ENCODE measurements around the gene DENND1A. TPM values are rescaled to one million over a fixed set of nuclear protein-coding genes. Genes with fewer than 3 reads are reported as not detected.
"Not testable (repeated sequence)": the region's sequence is repeated elsewhere in the genome, so short reads cannot be mapped to it uniquely, and the experiment has no call there.

DENND1A gene
- total RNA-seq, 2 donors from 2014 or later: 19.3 to 22.8 TPM

DNA sequence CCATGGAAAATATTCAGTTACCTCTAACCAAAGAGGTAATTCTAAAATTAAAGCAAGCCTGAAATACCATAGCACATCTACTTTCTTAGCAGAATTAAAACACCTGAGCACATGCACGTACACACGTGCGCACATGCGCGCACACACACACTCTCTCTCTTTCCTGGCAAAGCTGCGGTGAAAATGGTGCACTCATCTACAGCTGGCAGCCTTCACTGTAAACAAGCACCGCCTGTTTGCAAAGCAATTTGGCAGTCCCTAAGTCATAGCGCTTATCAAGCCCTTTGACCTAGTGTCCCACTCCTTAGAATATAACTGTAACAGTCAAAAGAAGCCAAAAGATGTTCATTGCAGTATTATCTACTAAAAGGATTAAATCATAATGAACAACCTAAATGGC lies 278.7 kb downstream of the DENND1A start:
- Mint-ChIP-seq H3K27ac (no peak overlapping the region), H3K4me1 (no peaks in the 10 kb centered on the region)

GRCh38 chr9:123649909-123650308 lies 280.0 kb downstream of the DENND1A start:
- peak; percentile 31 for ATAC-seq (replicated peaks)
- Mint-ChIP-seq H3K27me3 (no peaks in the 10 kb centered on the region), H3K4me3 (no peak overlapping the region), H3K4me1 (no peaks in the 10 kb centered on the region), H3K36me3 (ENCODE audit: low read depth) (peaks cover 27% of the 10 kb centered on the region), H3K27ac (no peak overlapping the region), H3K9me3 (no peaks in the 10 kb centered on the region)

More for the DNA sequence above, 278.7 kb downstream of the DENND1A start:
- no peaks in the 10 kb centered on the region for H3K27me3 Mint-ChIP-seq
- no peak overlapping the region for H3K4me3 Mint-ChIP-seq
- peaks cover 27% of the 10 kb centered on the region for H3K36me3 Mint-ChIP-seq (ENCODE audit: low read depth)
- H3K9me3 Mint-ChIP-seq: no peaks in the 10 kb centered on the region
- ATAC-seq (replicated peaks): no peak

DNA sequence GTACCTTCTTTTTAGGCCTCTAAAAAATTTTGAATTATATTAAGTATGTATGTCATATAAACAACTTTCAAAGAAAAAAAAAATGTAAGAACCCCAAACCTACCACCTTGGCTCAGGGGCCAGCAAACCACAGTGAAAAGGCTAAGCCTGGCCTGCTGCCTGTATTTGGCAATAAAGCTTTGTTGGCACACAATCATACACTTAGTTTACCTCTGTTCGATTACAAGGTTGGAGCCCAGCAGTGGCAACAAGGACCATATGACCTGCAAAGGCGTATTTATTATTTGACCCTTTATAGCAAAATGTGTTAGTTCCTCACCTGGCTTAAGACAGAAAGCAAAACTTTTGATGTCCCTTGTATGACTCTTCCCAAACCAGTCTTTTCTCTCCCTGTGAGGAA lies 282.8 kb downstream of the DENND1A start:
- Mint-ChIP-seq H3K36me3 (ENCODE audit: low read depth) (peaks cover 20% of the 10 kb centered on the region), H3K27me3 (no peaks in the 10 kb centered on the region), H3K4me1 (no peaks in the 10 kb centered on the region), H3K27ac (no peak overlapping the region), H3K4me3 (no peak overlapping the region), H3K9me3 (no peaks in the 10 kb centered on the region)
- no peak for ATAC-seq (replicated peaks)

- Mint-ChIP-seq H3K36me3 (ENCODE audit: low read depth) (peaks cover 9% of the 10 kb centered on the region), H3K4me3 (no peak overlapping the region), H3K27ac (no peak overlapping the region), H3K27me3 (no peaks in the 10 kb centered on the region), H3K4me1 (peaks cover 2% of the 10 kb centered on the region), H3K9me3 (no peaks in the 10 kb centered on the region)
- no peak for ATAC-seq (replicated peaks)
These were observed 284.2 kb downstream of the DENND1A start for GRCh38 chr9:123645762-123646161.

DNA sequence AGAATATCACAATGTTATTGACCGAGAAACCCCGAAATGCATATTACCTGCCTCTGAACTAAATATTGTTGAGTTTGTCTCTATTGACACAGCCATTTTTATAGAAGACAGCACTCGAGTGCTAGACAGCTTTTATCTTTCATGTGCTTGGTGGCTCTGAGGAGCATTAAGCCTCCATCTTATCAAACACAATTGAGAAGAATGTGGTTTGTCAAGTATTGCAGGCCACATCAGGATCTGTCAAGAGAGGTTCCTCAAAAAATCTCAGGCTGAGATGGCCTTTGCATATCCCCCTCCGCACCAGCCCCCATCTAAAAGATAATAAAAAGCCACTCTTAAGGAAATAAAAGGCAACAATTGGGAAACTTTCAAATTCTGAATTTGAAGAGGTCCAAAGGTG lies 284.8 kb downstream of the DENND1A start:
- Mint-ChIP-seq H3K36me3 (ENCODE audit: low read depth) (peaks cover 9% of the 10 kb centered on the region), H3K4me3 (no peak overlapping the region), H3K4me1 (peaks cover 6% of the 10 kb centered on the region), H3K9me3 (no peaks in the 10 kb centered on the region), H3K27me3 (no peaks in the 10 kb centered on the region), H3K27ac (no peak overlapping the region)
- ATAC-seq (replicated peaks): no peak

- Mint-ChIP-seq H3K4me3 (no peak overlapping the region), H3K4me1 (peaks cover 6% of the 10 kb centered on the region), H3K27ac (no peak overlapping the region), H3K27me3 (no peaks in the 10 kb centered on the region), H3K9me3 (no peaks in the 10 kb centered on the region), H3K36me3 (ENCODE audit: low read depth) (peaks cover 5% of the 10 kb centered on the region)
- no peak for ATAC-seq (replicated peaks)
These were observed 286.4 kb downstream of the DENND1A start for GRCh38 chr9:123643518-123643917.

DNA sequence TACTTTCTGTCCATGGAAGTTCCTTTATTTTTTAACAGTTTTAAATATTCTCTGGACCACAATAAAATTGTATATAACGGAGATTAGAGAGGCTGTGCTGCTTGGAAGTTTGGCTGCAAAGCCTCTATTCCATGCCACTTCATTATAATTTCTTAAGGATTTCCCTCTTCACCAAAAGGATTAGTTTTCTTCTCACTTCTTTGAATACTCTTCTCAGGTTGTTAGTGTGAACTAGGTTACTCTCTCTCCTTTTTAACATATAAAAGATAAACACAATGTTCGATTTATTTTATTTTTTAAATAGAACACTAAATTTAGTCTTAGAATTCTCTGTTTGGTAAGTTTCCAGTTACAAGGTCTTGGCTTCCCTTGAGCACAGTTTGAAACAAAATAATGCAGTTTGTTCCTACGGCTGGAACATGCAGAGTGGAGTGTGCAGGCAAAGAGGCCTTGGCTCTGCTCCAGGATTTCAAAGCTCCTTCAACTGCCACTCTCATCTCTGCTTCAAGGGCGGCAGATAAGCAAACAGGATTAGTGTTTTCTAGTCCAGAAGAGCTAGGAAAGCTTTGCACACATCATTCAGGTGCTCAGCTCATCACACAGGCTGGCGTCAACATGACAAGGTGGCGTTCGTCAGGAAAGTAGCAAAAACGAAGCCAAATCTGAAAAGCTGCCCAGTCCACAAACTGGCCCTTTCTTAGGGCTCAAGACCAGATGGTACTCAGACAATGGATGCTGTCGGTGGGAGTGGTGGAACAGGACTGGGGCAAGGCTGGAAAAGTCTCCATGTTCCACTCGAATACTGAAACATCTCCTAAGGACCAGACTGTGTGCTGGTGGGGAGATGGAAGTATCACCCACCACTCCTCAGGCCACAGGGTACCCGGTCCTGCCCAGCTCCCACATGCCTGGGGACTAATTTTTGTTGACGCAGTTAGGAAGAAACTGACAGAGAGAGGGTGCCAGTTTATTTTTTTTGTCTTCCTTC lies 287.3 kb downstream of the DENND1A start:
- H3K4me1 Mint-ChIP-seq: peaks cover 12% of the 10 kb centered on the region

DNA sequence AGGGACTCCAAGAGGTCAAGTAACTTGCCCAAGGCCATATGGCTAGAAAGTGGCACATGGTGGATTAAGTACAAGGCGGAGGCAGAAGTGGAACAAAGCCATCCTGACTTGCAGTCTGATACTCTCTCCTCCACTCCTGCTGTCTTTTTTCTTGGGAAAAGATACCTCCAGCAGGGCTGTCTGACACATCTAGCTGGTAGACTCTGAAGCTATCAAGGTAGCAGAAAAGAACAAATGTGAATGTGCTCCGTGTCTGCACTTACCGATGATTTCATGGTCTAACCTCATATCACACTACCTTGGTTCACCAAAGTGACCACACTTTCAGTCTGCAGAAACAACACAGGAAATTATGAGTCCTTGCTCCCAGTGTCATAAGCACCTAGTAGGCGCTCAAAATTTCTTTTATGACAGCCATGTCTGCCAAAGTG lies 289.1 kb downstream of the DENND1A start:
- Mint-ChIP-seq H3K27ac (peak overlapping the region; percentile 43), H3K27me3 (no peaks in the 10 kb centered on the region), H3K4me1 (peaks cover 13% of the 10 kb centered on the region), H3K9me3 (no peaks in the 10 kb centered on the region), H3K36me3 (ENCODE audit: low read depth) (no peaks in the 10 kb centered on the region), H3K4me3 (no peak overlapping the region)
- peak; percentile 94 for ATAC-seq (replicated peaks)

More for the DNA sequence above, 287.3 kb downstream of the DENND1A start:
- Mint-ChIP-seq H3K9me3 (no peaks in the 10 kb centered on the region), H3K36me3 (ENCODE audit: low read depth) (no peaks in the 10 kb centered on the region), H3K27ac (no peak overlapping the region), H3K4me3 (no peak overlapping the region), H3K27me3 (no peaks in the 10 kb centered on the region)
- ATAC-seq (replicated peaks): no peak

GRCh38 chr9:123639743-123640142 lies 290.2 kb downstream of the DENND1A start:
- H3K27ac Mint-ChIP-seq: no peak overlapping the region
- ATAC-seq (replicated peaks): no peak
- no peak overlapping the region for H3K4me3 Mint-ChIP-seq
- H3K36me3 Mint-ChIP-seq (ENCODE audit: low read depth): no peaks in the 10 kb centered on the region
- H3K9me3 Mint-ChIP-seq: no peaks in the 10 kb centered on the region
- H3K27me3 Mint-ChIP-seq: no peaks in the 10 kb centered on the region
- H3K4me1 Mint-ChIP-seq: peaks cover 13% of the 10 kb centered on the region

- no peaks in the 10 kb centered on the region for H3K27me3 Mint-ChIP-seq
- H3K4me3 Mint-ChIP-seq: peak overlapping the region; percentile 64
- H3K36me3 Mint-ChIP-seq (ENCODE audit: low read depth): no peaks in the 10 kb centered on the region
- peak overlapping the region; percentile 15 for H3K27ac Mint-ChIP-seq
- peak; percentile 45 for ATAC-seq (replicated peaks)
- peaks cover 13% of the 10 kb centered on the region for H3K4me1 Mint-ChIP-seq
- H3K9me3 Mint-ChIP-seq: no peaks in the 10 kb centered on the region
These were observed 291.8 kb downstream of the DENND1A start for GRCh38 chr9:123637945-123638634.

GRCh38 chr9:123637606-123637944 lies 292.4 kb downstream of the DENND1A start:
- no peak for ATAC-seq (replicated peaks)
- Mint-ChIP-seq H3K27ac (peak overlapping the region; percentile 15), H3K36me3 (ENCODE audit: low read depth) (no peaks in the 10 kb centered on the region), H3K9me3 (no peaks in the 10 kb centered on the region), H3K4me1 (peaks cover 13% of the 10 kb centered on the region), H3K4me3 (peak overlapping the region; percentile 64), H3K27me3 (no peaks in the 10 kb centered on the region)

GRCh38 chr9:123636805-123637204 lies 293.1 kb downstream of the DENND1A start:
- peak overlapping the region; percentile 64 for H3K4me3 Mint-ChIP-seq
- ATAC-seq (replicated peaks); H3K27ac Mint-ChIP-seq; H3K27me3 Mint-ChIP-seq; H3K9me3 Mint-ChIP-seq; H3K36me3 Mint-ChIP-seq (ENCODE audit: low read depth): not testable (repeated sequence)
- H3K4me1 Mint-ChIP-seq: peaks cover 13% of the 10 kb centered on the region

DNA sequence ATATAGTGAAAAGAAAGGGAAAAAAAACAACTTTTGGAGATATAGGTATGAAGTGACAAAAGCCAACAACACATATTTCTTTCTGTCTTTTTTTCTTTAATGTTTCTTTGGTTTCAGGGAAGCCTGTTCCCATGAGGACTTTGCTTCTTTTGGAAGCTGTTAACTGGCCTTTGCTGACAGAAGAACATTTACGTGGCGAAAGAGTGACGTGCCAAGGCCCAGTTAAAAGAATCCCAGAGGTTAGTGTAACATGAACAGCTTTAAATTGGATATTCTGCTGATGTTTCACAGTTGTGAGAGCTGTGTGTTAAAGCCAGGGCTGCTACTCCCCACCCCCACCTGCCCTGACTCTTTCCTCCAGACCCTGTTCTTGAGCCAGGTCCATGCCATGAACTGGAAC lies 298.1 kb downstream of the DENND1A start:
- no peak overlapping the region for H3K4me3 Mint-ChIP-seq
- no peak overlapping the region for H3K27ac Mint-ChIP-seq
- ATAC-seq (replicated peaks): no peak
- no peaks in the 10 kb centered on the region for H3K27me3 Mint-ChIP-seq
- no peaks in the 10 kb centered on the region for H3K4me1 Mint-ChIP-seq
- H3K36me3 Mint-ChIP-seq (ENCODE audit: low read depth): peaks cover 27% of the 10 kb centered on the region
- no peaks in the 10 kb centered on the region for H3K9me3 Mint-ChIP-seq

- no peak for ATAC-seq (replicated peaks)
- H3K36me3 Mint-ChIP-seq (ENCODE audit: low read depth): peaks cover 27% of the 10 kb centered on the region
- H3K4me3 Mint-ChIP-seq: no peak overlapping the region
- no peak overlapping the region for H3K27ac Mint-ChIP-seq
- H3K9me3 Mint-ChIP-seq: no peaks in the 10 kb centered on the region
- H3K4me1 Mint-ChIP-seq: no peaks in the 10 kb centered on the region
- H3K27me3 Mint-ChIP-seq: no peaks in the 10 kb centered on the region
These were observed 299.7 kb downstream of the DENND1A start for GRCh38 chr9:123630233-123630632.

DNA sequence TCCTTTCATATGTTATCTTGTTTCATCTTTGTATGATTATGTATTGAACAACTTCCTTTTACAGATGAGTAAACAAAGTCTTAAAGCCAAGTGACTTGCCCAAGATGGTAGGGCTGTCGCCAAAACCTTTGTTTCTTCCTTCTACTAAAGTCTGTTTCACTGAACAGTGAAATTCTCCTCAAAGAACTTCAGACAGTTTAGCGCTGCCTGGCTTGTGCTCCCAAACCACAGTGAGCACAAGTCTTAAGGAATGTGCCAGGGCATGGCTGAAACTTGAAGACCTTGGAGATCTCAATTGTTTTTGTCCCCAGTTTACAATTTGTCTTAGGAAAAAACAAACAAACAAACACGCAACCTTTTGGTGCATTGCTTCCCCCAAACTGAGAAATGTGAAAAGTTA lies 300.4 kb downstream of the DENND1A start:
- H3K27ac Mint-ChIP-seq: no peak overlapping the region
- peaks cover 27% of the 10 kb centered on the region for H3K36me3 Mint-ChIP-seq (ENCODE audit: low read depth)
- H3K27me3 Mint-ChIP-seq: no peaks in the 10 kb centered on the region
- no peak for ATAC-seq (replicated peaks)
- H3K4me3 Mint-ChIP-seq: no peak overlapping the region
- H3K9me3 Mint-ChIP-seq: no peaks in the 10 kb centered on the region
- no peaks in the 10 kb centered on the region for H3K4me1 Mint-ChIP-seq

Data from activated T-helper 17 cell treated with anti-CD3 and anti-CD28 coated beads, Interleukin-2, amount 50 U/mL, for 72 hours (primary cell).